H9 (cell line): ENCODE measurements around the gene RNF41. TPM values are rescaled to one million over a fixed set of nuclear protein-coding genes. Genes with fewer than 3 reads are reported as not detected.
"Not testable (repeated sequence)": the region's sequence is repeated elsewhere in the genome, so short reads cannot be mapped to it uniquely, and the experiment has no call there.

Experiments used
- DNase-seq: peaks from one replicate; pipeline ENCODE4 v3.0.0-alpha.2; 2017
- H2AFZ ChIP-seq: one replicate; pipeline ENCODE4 v1.6.1; 2013; ENCODE audit warnings: mild to moderate bottlenecking, low read length, control low read depth, moderate library complexity
- H2AK5ac ChIP-seq: 2 replicates; pipeline ENCODE4 v1.6.1; 2013; ENCODE audit warnings: low read length, control low read depth, mixed read lengths; ENCODE audit not compliant: insufficient read length
- H2BK120ac ChIP-seq: one replicate; pipeline ENCODE4 v1.6.1; 2013; ENCODE audit warnings: low read depth, mild to moderate bottlenecking, low read length, control low read depth, inconsistent platforms; ENCODE audit not compliant: poor library complexity, severe bottlenecking
- H2BK12ac ChIP-seq: 2 replicates; pipeline ENCODE4 v1.6.1; 2013; ENCODE audit warnings: low read length, control low read depth, mixed read lengths, low read depth; ENCODE audit not compliant: insufficient read length
- H2BK15ac ChIP-seq: 2 replicates; pipeline ENCODE4 v1.6.1; 2013; ENCODE audit warnings: low read depth, low read length, control low read depth
- H2BK20ac ChIP-seq: one replicate; pipeline ENCODE4 v1.6.1; 2013; ENCODE audit warnings: low read depth, mild to moderate bottlenecking, low read length, control low read depth, inconsistent platforms; ENCODE audit not compliant: poor library complexity, severe bottlenecking
- H2BK5ac ChIP-seq: 2 replicates; pipeline ENCODE4 v1.6.1; 2013; ENCODE audit warnings: low read length, control low read depth, mixed read lengths; ENCODE audit not compliant: insufficient read length
- H3K14ac ChIP-seq: 2 replicates; pipeline ENCODE4 v1.6.1; 2013; ENCODE audit warnings: low read length, control low read depth; ENCODE audit not compliant: insufficient read depth
- H3K18ac ChIP-seq: 2 replicates; pipeline ENCODE4 v1.6.1; 2013; ENCODE audit warnings: low read depth, mild to moderate bottlenecking, mixed read lengths, low read length, control low read depth; ENCODE audit not compliant: insufficient read length
- H3K23ac ChIP-seq: 2 replicates; pipeline ENCODE4 v1.6.1; 2013; ENCODE audit warnings: low read length, control low read depth, mixed read lengths, low read depth; ENCODE audit not compliant: insufficient read length
- H3K23me2 ChIP-seq: 2 replicates; pipeline ENCODE4 v1.6.1; 2013; ENCODE audit warnings: low read depth, mild to moderate bottlenecking, mixed read lengths, low read length, control low read depth; ENCODE audit not compliant: insufficient read length, poor library complexity, severe bottlenecking
- H3K27ac ChIP-seq: 2 replicates; pipeline ENCODE4 v1.5.1; 2013; ENCODE audit warnings: low read length, control low read depth, mixed read lengths, low read depth; ENCODE audit not compliant: insufficient read length
- H3K27me3 ChIP-seq: 2 replicates; pipeline ENCODE4 v1.6.1; 2013; ENCODE audit warnings: low read length, control low read depth, inconsistent platforms; ENCODE audit not compliant: insufficient read depth
- H3K4ac ChIP-seq: 2 replicates; pipeline ENCODE4 v1.6.1; 2013; ENCODE audit warnings: low read depth, mild to moderate bottlenecking, control low read depth, inconsistent platforms, low read length, moderate library complexity
- H3K4me1 ChIP-seq: 2 replicates; pipeline ENCODE4 v1.6.1; 2013; ENCODE audit warnings: low read length, control low read depth, inconsistent platforms; ENCODE audit not compliant: insufficient read depth
- H3K4me2 ChIP-seq: 2 replicates; pipeline ENCODE4 v1.6.1; 2013; ENCODE audit warnings: low read length, control low read depth, mixed read lengths; ENCODE audit not compliant: insufficient read length, insufficient read depth
- H3K56ac ChIP-seq: 2 replicates; pipeline ENCODE4 v1.6.1; 2013; ENCODE audit warnings: low read depth, mild to moderate bottlenecking, mixed read lengths, low read length, control low read depth; ENCODE audit not compliant: insufficient read length
- H3K79me1 ChIP-seq: 2 replicates; pipeline ENCODE4 v1.6.1; 2013; ENCODE audit warnings: low read depth, mild to moderate bottlenecking, moderate library complexity, low read length, control low read depth, inconsistent platforms; ENCODE audit not compliant: insufficient read depth, poor library complexity, severe bottlenecking
- H3K79me2 ChIP-seq: 2 replicates; pipeline ENCODE4 v1.6.1; 2013; ENCODE audit warnings: low read length, control low read depth, inconsistent platforms; ENCODE audit not compliant: insufficient read depth
- H3K9ac ChIP-seq: 2 replicates; pipeline ENCODE4 v1.6.1; 2013; ENCODE audit warnings: low read length, control low read depth, mixed read lengths; ENCODE audit not compliant: insufficient read length; ENCODE audit errors: extremely low read depth
- H3K9me3 ChIP-seq: one replicate; pipeline ENCODE4 v1.6.1; 2013; ENCODE audit warnings: low read depth, low read length, inconsistent platforms; ENCODE audit not compliant: control insufficient read depth
- H3T11ph ChIP-seq: one replicate; pipeline ENCODE4 v1.6.1; 2013; ENCODE audit warnings: mild to moderate bottlenecking, low read length, control low read depth, inconsistent platforms
- H4K20me1 ChIP-seq: one replicate; pipeline ENCODE4 v1.6.1; 2013; ENCODE audit not compliant: control insufficient read depth, insufficient read length, insufficient read depth
- H4K5ac ChIP-seq: 2 replicates; pipeline ENCODE4 v1.6.1; 2013; ENCODE audit warnings: low read depth, mild to moderate bottlenecking, mixed read lengths, low read length, control low read depth; ENCODE audit not compliant: insufficient read length
- H4K8ac ChIP-seq: replicated peaks from 2 replicates; pipeline ENCODE4 v1.6.1; 2013; ENCODE audit warnings: low read length, control low read depth, mixed read lengths, low read depth; ENCODE audit not compliant: insufficient read length
- H4K91ac ChIP-seq: 2 replicates; pipeline ENCODE4 v1.6.1; 2013; ENCODE audit warnings: low read depth, mild to moderate bottlenecking, moderate library complexity, mixed read lengths, low read length, control low read depth; ENCODE audit not compliant: insufficient read length
- H3K27ac Mint-ChIP-seq, 3 experiments: 2 replicates in 2 of 3; 3 replicates in 1 of 3; pipeline ENCODE4 v1.8.0; 2020 to 2021; ENCODE audit warnings: mixed read lengths in 3 of 3, mild to moderate bottlenecking in 1 of 3, moderate library complexity in 1 of 3
- H3K27me3 Mint-ChIP-seq: 2 replicates; pipeline ENCODE4 v1.8.0; 2021; ENCODE audit warnings: low read depth, mild to moderate bottlenecking, moderate library complexity, mixed read lengths
- H3K36me3 Mint-ChIP-seq, 3 experiments: 2 replicates in 2 of 3; 3 replicates in 1 of 3; pipeline ENCODE4 v1.8.0; 2020 to 2021; ENCODE audit warnings: low read depth in 3 of 3, mixed read lengths in 3 of 3; ENCODE audit not compliant: insufficient read depth in 1 of 3
- H3K4me1 Mint-ChIP-seq, 2 experiments: 2 replicates each; pipeline ENCODE4 v1.8.0; 2020; ENCODE audit warnings: mixed read lengths in 2 of 2
- H3K4me3 Mint-ChIP-seq, 2 experiments: 2 replicates in 1 of 2; 3 replicates in 1 of 2; pipeline ENCODE4 v1.8.0; 2020 to 2021; ENCODE audit warnings: mild to moderate bottlenecking in 2 of 2, mixed read lengths in 2 of 2, moderate library complexity in 1 of 2
- H3K9me3 Mint-ChIP-seq, 2 experiments: 2 replicates in 1 of 2; 3 replicates in 1 of 2; pipeline ENCODE4 v1.8.0; 2020; ENCODE audit warnings: mild to moderate bottlenecking in 2 of 2, mixed read lengths in 2 of 2, moderate library complexity in 1 of 2
- CTCF ChIP-seq: fragments of 200-600 bp; sonication (generic); conservative IDR thresholded peaks from 3 replicates; pipeline ENCODE4 v1.8.0; 2021; ENCODE audit warnings: antibody characterized with exemption, mild to moderate bottlenecking
- WGBS: extraction: QIAGEN DNeasy Blood & Tissue Kit; methylation state at CpG from one replicate; pipeline ENCODE4 v1.1.7; 2013; ENCODE audit warnings: missing lambda C conversion rate, low lambda C conversion rate, mixed read lengths; ENCODE audit not compliant: insufficient read length; ENCODE audit errors: extremely low coverage; 5-methylcytosine and 5-hydroxymethylcytosine counted together
- total RNA-seq: library from RNA; stranded (reverse); gene quantifications from 2 replicates; pipeline ENCODE4 v1.2.1, GENCODE V29; 2021

The RNF41 gene
- total RNA-seq, 1 experiment from 2014 or later, result 60.8 TPM

- H3K56ac ChIP-seq, H3K9me3 ChIP-seq, H4K20me1 ChIP-seq, H3K79me2 ChIP-seq, H4K91ac ChIP-seq, H3K23ac ChIP-seq, H2AFZ ChIP-seq, H3K9ac ChIP-seq, H3K27ac Mint-ChIP-seq, H2BK5ac ChIP-seq, H3K79me1 ChIP-seq, H3K14ac ChIP-seq, H4K8ac ChIP-seq, H2BK12ac ChIP-seq, H3K4me2 ChIP-seq, H3K27me3 Mint-ChIP-seq, H3K4me1 ChIP-seq, H2AK5ac ChIP-seq, H3K9me3 Mint-ChIP-seq, H3K27ac ChIP-seq, H2BK15ac ChIP-seq, H4K5ac ChIP-seq, H2BK20ac ChIP-seq, H3K23me2 ChIP-seq, H3K36me3 Mint-ChIP-seq, H2BK120ac ChIP-seq, H3K18ac ChIP-seq, H3K4me3 Mint-ChIP-seq, H3K27me3 ChIP-seq, H3T11ph ChIP-seq, H3K4ac ChIP-seq, DNase-seq: not testable (repeated sequence)
- H3K4me1 Mint-ChIP-seq, result peaks cover 17 to 20% of the 10 kb centered on the region in 2 experiments
- whole genome bisulfite sequencing, result no CpG with 5 or more reads among the region's 7 CpGs
- TF ChIP-seq CTCF, result peak; percentile 41; the same call in 1 of the 3 replicates
Measured at GRCh38 chr12:56262955-56263354, 41.2 kb upstream of the RNF41 start.
